NCI-H1092 treated with DMSO at 0.1 percent for 48 hours (cell line): ENCODE data around the gene CFAP251.

Source experiments
- DNase-seq: peaks from one replicate; lab custom pipeline; 2025; lab: John Stamatoyannopoulos, UW

The CFAP251 gene

GRCh38 chr12:121949648-121950397 lies 31.4 kb downstream of the CFAP251 start:
- DNase-seq = no peak

DNA sequence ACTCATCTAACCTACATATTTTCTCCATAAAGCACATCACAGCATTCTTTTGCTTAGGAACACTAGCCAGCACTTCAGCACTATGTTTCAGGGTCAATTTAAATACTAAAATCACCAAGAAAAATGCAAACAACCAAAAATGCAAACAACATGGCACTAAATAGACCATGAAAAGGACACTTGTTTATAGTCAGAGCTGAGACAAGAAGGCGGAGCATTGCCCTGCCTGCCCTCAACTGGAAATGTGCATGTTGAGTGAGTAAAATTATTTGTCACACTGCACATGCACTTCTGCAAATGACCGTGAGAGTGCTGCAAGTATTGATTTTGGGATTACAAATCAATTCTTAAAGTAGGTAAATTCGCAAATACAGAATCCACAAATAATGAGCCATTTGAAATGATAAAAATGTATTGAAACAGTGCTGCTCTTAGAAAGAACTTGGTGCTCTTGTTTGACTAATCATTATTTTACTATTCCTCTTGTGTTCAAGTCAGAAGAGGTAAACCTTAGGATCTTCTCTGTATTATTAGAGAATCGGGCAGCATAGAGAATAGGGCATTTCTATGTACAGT lies 34.8 kb downstream of the CFAP251 start:
- DNase-seq = no peak

DNA sequence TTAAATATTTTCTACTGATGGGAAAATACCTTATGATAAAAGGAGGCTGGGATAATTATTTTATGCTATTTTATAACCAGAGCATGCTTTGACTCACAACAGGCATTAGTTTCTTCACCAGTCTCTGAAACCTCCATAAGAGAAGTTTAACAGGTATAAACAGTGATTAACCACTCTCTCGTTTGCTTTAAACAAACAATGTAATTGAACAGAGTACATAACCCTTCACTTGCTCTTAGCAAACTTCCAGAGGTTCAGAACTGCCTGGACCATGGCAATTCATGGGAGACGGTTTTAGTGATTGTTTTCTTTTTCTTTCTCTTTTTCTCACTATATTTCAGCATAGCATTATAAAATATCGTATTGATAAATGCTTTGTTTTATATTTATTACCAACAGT lies 35.3 kb downstream of the CFAP251 start:
- no peak for DNase-seq

- no peak for DNase-seq
Measured at GRCh38 chr12:121955258-121956237, 37.2 kb downstream of the CFAP251 start.

GRCh38 chr12:121957861-121958515 lies 39.6 kb downstream of the CFAP251 start:
- DNase-seq = no peak

GRCh38 chr12:121958541-121959240 lies 40.3 kb downstream of the CFAP251 start:
- no peak for DNase-seq

DNA sequence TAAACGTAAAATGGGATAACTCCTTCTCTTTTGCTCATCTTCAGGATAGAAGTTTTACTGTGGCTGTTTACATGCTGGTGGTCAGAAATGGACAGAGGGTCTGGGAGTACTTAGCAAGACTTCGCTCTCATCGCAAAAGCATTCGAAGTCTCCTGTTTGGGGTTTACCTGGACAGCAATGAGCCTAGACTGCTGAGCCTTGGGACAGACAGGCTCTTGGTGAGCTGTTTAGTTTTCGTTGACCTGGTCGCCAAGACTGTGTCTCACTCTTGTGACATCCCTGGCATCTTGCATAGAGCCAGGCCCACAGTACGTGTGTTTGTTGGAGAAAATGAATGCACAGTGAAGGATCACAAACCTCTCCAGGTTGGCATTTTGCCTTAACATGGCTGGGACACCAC lies 42.1 kb downstream of the CFAP251 start:
- no peak for DNase-seq

DNA sequence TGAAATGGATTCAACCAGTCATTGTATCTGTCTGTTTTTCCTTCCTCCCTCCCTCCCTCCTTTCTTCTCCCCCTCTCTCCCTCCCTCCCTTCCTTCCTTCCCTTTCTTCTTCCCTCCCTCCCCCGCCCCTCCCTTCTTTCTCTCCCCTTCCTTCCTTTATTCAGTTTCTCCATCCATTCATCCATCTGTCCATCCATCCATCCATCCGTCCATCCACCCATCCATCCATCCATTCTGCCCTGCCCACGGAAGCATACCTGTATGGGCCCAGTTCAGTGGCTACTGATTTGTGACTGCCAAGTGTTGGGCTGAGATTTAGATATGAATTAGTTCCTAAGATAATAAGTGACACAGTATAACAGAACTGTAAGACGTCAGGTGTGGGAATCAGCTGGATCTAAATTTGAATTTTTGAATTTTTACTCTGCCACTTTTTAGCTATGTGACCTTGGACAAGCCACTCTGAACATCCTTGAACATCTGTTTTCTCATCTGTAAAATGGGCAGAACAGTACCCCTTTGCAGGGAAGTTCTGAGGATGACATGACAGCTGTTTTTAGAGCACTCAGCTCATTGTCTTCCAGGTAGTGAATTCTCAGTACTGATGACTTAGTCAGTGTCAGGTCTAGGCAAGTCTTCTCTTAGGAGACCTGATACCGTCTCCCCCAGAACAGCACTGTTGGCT lies 42.9 kb downstream of the CFAP251 start:
- DNase-seq = no peak

- no peak for DNase-seq
Measured at GRCh38 chr12:121963341-121964018, 45.1 kb downstream of the CFAP251 start.

DNA sequence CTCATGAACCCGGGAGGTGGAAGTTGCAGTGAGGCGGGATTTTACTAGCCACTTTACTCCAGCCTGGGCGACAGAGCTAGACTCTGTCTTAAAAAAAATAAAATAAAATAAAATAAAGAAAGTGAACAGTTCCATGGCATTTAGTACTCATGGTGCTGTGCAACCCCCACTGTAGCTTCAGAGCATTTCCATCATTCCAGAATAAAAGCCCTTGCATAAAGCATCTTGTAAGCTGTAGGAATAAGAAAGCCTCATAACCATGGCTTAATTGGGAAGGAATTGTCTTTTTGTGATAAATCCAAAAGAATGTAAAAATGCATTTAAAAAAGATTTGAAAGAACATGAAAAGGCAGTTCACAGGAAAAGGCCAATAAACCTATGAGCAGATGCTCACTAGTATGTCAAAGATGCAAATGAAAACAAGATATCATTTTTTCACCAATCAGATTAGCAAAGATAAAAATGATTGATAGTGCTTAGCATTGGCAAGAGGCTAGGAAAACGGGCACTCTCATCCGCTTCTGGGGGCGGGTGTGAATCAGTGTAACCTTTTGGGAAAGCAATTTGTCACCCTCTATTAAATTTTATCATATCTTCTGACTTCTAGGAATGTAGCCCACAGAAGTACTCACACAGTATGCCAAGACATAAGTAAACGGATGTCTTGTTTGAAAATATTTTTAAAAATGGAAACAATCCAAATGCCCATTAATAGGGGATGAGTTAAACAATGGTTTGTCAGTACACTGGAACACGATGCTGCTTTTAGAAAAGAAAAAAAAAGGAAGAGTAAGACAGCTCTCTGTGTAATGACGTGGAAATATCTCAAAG lies 46.6 kb downstream of the CFAP251 start:
- DNase-seq = no peak

DNA sequence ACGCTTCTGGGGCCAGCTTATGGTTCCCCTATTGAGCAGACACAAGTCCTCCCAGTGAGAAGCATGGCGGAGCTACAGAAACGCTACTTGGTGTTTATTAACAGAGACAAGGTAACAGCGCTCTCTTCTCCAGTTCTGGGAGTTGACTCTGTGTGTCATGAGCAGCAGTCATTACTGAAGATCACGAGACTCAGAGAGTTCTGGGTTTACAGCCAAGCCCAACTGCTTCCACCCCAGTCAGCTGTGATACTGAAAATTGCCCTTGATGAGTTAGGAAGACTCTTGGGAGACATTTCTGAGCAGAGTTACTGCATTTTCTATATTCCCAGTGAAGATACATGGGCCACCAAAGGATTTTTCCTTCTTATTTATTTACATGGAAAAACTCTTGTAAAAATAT lies 48.6 kb downstream of the CFAP251 start:
- no peak for DNase-seq

DNA sequence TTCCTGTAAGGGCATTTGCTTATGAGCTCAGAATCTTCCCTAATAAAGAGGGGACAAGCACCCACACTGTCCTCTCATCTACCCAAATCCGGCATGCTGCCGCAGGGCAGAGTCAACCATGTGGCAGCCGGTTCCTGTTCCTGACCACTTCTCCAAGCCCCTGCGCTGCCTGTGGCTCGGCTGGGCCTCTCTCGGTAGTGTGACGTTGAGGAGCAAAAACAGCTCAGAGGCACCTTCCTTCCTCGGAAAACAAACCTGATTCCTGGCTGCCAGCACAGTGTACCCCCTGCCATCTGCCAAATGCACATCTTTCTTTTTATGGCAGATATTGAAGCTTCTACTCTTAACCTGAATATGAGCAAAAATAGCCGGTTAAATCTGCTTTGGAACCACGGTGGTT lies 50.5 kb downstream of the CFAP251 start:
- DNase-seq = no peak

- DNase-seq = no peak
Measured at GRCh38 chr12:121969726-121970125, 51.3 kb downstream of the CFAP251 start.

DNA sequence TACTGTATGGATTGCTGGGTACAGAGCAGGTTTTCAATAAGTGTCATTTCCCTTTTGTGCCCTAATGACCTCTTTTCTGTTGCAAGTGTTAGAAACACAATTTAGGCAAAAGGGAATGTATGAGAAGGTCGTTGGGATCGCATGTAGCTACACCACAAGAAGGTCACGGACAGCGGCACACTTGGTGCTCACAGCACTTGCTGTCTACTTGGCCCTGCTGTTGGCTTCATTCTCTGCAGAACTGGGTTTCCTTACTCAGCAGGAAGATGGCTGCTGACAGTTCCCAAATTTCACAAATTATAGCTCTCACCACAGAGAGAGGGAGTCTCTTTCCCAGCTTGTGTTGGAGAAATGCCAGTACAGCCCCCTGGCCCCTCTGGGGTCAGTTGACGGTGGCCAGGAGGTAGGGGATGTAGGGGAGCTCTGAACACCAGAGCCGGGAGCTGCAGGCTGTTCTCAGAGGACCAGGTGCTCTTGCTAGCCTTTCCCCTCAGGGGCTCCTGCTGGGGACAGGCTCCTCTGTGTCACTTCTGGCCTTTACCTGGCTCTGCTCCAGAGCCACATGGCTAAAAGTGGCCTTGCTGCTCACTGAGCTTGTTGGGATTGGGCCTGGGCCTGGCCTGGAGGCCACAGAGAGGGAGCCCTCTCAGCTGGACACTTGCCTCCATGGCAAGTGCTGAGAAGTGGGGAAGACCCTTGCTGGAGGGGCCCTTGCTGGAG lies 52.3 kb downstream of the CFAP251 start:
- DNase-seq = no peak

GRCh38 chr12:121974026-121974985 lies 55.9 kb downstream of the CFAP251 start:
- no peak for DNase-seq

DNA sequence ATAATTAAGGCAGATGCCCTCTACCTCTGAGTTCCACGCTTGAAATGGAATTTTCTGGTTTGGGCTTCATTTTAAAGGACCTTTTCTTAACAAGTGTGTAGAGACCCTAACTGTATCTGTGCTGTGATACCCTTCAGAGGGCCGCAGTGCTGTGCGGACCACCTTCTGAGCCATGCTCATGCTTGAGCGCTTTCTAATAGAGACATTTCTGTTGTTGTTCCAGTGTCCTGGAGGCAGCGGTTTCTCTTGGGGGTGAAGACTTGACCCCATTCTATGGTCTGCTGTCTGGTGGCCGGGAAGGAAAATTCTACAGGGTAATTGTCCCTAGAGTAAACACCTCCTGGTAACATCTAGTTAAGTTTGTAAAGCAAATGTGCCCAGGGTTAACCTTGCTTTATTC lies 56.6 kb downstream of the CFAP251 start:
- DNase-seq = no peak

- no peak for DNase-seq
Measured at GRCh38 chr12:121976950-121977349, 58.6 kb downstream of the CFAP251 start.
